Neutrophil (primary cell): ENCODE measurements around the gene RGS12.

Source experiments
- H3K27ac ChIP-seq: fragments of 200-600 bp; sonication (generic); 2 replicates; pipeline ENCODE4 v1.5.1; 2016; ENCODE audit warnings: mild to moderate bottlenecking, moderate library complexity
- H3K27me3 ChIP-seq: fragments of 200-600 bp; sonication (generic); 2 replicates; pipeline ENCODE4 v1.6.0; 2016; ENCODE audit warnings: mild to moderate bottlenecking
- H3K36me3 ChIP-seq: fragments of 200-600 bp; sonication (generic); 2 replicates; pipeline ENCODE4 v1.5.1; 2017
- H3K4me1 ChIP-seq, 2 experiments: fragments of 200-600 bp in 1 of 2; sonication (generic) in 1 of 2; 1 replicate in 1 of 2; 2 replicates in 1 of 2; pipeline versions ENCODE4 v1.5.1 to v1.6.1; 2013 to 2016; ENCODE audit warnings: low read depth in 1 of 2, low read length in 1 of 2, mild to moderate bottlenecking in 1 of 2, moderate library complexity in 1 of 2; ENCODE audit not compliant: control insufficient read depth in 1 of 2, insufficient read depth in 1 of 2
- H3K4me3 ChIP-seq, 2 experiments: fragments of 200-600 bp in 1 of 2; sonication (generic) in 1 of 2; 1 replicate in 1 of 2; 2 replicates in 1 of 2; pipeline ENCODE4 v1.5.1; 2013 to 2016; ENCODE audit warnings: low read depth in 1 of 2, low read length in 1 of 2, mild to moderate bottlenecking in 1 of 2, moderate library complexity in 1 of 2
- H3K9me3 ChIP-seq: fragments of 200-600 bp; sonication (generic); 2 replicates; pipeline ENCODE4 v1.5.1; 2016
- TF ChIP-seq, protein P1 (sequence below): fragments of 200-600 bp; sonication (generic); IDR thresholded peaks from 2 replicates; pipeline ENCODE4 v1.5.1; 2016; ENCODE audit warnings: antibody characterized with exemption

The RGS12 gene, protein sequence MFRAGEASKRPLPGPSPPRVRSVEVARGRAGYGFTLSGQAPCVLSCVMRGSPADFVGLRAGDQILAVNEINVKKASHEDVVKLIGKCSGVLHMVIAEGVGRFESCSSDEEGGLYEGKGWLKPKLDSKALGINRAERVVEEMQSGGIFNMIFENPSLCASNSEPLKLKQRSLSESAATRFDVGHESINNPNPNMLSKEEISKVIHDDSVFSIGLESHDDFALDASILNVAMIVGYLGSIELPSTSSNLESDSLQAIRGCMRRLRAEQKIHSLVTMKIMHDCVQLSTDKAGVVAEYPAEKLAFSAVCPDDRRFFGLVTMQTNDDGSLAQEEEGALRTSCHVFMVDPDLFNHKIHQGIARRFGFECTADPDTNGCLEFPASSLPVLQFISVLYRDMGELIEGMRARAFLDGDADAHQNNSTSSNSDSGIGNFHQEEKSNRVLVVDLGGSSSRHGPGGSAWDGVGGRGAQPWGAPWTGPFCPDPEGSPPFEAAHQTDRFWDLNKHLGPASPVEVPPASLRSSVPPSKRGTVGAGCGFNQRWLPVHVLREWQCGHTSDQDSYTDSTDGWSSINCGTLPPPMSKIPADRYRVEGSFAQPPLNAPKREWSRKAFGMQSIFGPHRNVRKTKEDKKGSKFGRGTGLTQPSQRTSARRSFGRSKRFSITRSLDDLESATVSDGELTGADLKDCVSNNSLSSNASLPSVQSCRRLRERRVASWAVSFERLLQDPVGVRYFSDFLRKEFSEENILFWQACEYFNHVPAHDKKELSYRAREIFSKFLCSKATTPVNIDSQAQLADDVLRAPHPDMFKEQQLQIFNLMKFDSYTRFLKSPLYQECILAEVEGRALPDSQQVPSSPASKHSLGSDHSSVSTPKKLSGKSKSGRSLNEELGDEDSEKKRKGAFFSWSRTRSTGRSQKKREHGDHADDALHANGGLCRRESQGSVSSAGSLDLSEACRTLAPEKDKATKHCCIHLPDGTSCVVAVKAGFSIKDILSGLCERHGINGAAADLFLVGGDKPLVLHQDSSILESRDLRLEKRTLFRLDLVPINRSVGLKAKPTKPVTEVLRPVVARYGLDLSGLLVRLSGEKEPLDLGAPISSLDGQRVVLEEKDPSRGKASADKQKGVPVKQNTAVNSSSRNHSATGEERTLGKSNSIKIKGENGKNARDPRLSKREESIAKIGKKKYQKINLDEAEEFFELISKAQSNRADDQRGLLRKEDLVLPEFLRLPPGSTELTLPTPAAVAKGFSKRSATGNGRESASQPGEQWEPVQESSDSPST (N-terminal part only)

DNA sequence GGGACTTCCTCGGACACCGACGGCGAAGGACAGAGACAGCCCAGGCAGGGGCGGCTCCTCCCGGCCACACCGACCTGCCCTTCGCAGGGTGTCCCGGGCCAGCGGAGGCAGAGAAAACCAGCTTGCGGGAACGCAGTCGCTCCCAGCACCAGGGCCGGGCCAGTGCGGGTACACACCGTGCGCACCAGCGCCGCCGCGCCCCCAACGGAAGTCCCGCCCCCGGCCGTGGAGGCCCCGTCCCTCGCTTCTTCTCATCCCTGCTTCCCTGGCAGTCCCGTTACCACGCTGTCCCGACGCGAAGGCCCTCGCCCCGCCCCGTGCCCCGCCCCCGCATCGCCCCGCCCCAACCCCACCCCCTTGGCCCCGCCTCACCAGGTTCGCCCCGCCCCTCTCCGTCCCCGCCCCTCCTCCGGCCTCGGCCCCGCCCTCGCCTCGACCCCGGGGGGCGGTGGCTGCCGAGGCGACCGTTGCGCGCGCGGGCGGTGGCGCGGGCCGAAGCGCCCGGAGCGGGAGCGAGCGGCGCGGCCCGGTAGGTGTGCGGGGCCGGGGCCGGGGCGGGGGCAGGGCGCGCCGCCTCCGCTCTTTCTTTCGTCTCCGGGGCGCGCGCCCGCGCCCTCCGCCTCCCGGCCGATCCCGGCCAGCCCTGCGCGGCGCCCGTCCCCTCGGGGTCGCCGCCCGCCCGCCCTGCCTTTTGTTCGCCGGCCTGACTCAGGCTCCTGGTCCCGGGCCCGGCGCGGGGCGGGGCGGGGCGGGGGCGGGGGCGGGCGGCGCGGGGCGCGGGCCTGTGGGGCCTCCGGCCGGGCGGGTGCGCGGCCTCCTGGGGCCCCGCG lies at the start of gene RGS12:
Gene RGS12, plus strand, starts transcription at position 451 of the 830 bp plus-strand sequence. CDS start 23,150 bp downstream, outside the sequence.
- Histone ChIP-seq H3K36me3 (no peaks in the 10 kb centered on the region), H3K9me3 (no peaks in the 10 kb centered on the region), H3K27me3 (peaks cover 91% of the 10 kb centered on the region), H3K27ac (peak within 1 kb of the TSS; percentile 23), H3K4me3 (peak within 1 kb of the TSS; percentile 64 to 77), H3K4me1 (peaks cover 12 to 14% of the 10 kb centered on the region in 2 experiments)
- TF ChIP-seq, protein P1, sequence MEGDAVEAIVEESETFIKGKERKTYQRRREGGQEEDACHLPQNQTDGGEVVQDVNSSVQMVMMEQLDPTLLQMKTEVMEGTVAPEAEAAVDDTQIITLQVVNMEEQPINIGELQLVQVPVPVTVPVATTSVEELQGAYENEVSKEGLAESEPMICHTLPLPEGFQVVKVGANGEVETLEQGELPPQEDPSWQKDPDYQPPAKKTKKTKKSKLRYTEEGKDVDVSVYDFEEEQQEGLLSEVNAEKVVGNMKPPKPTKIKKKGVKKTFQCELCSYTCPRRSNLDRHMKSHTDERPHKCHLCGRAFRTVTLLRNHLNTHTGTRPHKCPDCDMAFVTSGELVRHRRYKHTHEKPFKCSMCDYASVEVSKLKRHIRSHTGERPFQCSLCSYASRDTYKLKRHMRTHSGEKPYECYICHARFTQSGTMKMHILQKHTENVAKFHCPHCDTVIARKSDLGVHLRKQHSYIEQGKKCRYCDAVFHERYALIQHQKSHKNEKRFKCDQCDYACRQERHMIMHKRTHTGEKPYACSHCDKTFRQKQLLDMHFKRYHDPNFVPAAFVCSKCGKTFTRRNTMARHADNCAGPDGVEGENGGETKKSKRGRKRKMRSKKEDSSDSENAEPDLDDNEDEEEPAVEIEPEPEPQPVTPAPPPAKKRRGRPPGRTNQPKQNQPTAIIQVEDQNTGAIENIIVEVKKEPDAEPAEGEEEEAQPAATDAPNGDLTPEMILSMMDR: no peak

DNA sequence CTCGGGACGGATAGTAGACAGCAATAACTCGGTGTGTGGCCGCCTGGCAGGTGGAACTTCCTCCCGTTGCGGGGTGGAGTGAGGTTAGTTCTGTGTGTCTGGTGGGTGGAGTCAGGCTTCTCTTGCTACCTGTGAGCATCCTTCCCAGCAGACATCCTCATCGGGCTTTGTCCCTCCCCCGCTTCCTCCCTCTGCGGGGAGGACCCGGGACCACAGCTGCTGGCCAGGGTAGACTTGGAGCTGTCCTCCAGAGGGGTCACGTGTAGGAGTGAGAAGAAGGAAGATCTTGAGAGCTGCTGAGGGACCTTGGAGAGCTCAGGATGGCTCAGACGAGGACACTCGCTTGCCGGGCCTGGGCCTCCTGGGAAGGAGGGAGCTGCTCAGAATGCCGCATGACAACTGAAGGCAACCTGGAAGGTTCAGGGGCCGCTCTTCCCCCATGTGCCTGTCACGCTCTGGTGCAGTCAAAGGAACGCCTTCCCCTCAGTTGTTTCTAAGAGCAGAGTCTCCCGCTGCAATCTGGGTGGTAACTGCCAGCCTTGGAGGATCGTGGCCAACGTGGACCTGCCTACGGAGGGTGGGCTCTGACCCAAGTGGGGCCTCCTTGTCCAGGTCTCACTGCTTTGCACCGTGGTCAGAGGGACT lies 49.6 kb upstream of the RGS12 start:
- H3K27me3 ChIP-seq: no peaks in the 10 kb centered on the region
- no peaks in the 10 kb centered on the region for H3K9me3 ChIP-seq
- peaks cover 62% of the 10 kb centered on the region for H3K36me3 ChIP-seq
- no peak overlapping the region for H3K4me3 ChIP-seq
- no peak overlapping the region for H3K27ac ChIP-seq
- TF ChIP-seq, protein P1: no peak
- H3K4me1 ChIP-seq: no peaks in the 10 kb centered on the region

DNA sequence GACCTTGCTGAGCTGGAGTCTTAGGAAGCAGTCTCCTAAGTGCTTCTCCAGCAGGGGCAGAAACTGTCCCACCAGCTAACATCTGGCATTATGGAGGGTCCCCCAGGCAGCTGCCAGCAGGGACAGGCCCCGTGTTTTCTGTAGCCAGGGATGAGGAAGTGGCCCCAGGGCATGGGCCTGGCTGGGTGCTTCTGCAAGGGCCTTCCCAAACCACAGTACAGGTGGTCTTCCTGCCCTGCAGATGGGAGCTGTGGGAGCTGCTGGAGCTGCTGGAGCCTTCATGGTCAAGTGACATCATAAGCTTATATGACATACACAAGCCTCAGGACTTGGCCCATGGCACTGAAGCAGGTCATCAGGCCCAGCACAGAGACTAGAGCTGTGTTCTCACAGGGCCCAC lies 48.8 kb upstream of the RGS12 start:
- TF ChIP-seq, protein P1: no peak
- H3K4me3 ChIP-seq: no peak overlapping the region
- H3K27me3 ChIP-seq: no peaks in the 10 kb centered on the region
- H3K4me1 ChIP-seq: no peaks in the 10 kb centered on the region
- H3K9me3 ChIP-seq: no peaks in the 10 kb centered on the region
- peaks cover 54% of the 10 kb centered on the region for H3K36me3 ChIP-seq
- no peak overlapping the region for H3K27ac ChIP-seq

DNA sequence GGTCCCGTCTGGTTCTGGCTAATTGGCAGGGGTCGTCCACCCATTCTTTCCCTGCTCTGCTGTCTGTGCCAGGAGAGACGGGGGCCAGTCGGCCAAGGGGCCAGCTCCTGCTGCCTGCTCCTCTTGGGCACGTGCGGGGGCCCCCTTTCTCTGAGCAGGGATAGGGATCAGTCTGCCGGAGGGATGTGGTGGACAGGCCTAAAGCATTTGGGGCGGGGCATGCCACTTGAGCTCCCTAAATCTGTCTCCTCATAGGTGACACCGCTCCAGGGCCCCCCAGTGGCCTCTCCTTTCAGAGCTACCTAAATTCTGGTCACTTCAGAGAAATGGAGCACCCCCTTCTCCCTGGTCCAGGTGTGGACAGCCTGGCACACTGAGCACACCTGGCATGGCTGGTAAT lies 48.1 kb upstream of the RGS12 start:
- no peak overlapping the region for H3K4me3 ChIP-seq
- no peaks in the 10 kb centered on the region for H3K27me3 ChIP-seq
- TF ChIP-seq, protein P1: no peak
- H3K36me3 ChIP-seq: peaks cover 47% of the 10 kb centered on the region
- H3K27ac ChIP-seq: no peak overlapping the region
- no peaks in the 10 kb centered on the region for H3K4me1 ChIP-seq
- no peaks in the 10 kb centered on the region for H3K9me3 ChIP-seq
